Neural progenitor cell (in vitro differentiated cells): ENCODE results near the gene ARHGEF2. TPM values are rescaled to one million over a fixed set of nuclear protein-coding genes. Genes with fewer than 3 reads are reported as not detected.
"Not testable (repeated sequence)": the region's sequence is repeated elsewhere in the genome, so short reads cannot be mapped to it uniquely, and the experiment has no call there.

Experiments used
- DNase-seq: peaks from one replicate; pipeline ENCODE4 v3.0.0-alpha.2; 2016; ENCODE audit warnings: low spot score
- H2AFZ ChIP-seq: fragments of 200-600 bp; sonication (generic); replicated peaks from 2 replicates; pipeline ENCODE4 v1.6.1; 2016; ENCODE audit warnings: antibody characterized with exemption
- H3F3A ChIP-seq: fragments of 200-600 bp; sonication (generic); 2 replicates; pipeline ENCODE4 v1.6.1; 2016; ENCODE audit warnings: antibody characterized with exemption, low read depth
- H3K27ac ChIP-seq: fragments of 200-600 bp; sonication (generic); 2 replicates; pipeline ENCODE4 v1.5.1; 2016; ENCODE audit warnings: mild to moderate bottlenecking
- H3K27me3 ChIP-seq: fragments of 200-600 bp; sonication (generic); 2 replicates; pipeline ENCODE4 v1.6.1; 2016; ENCODE audit warnings: mild to moderate bottlenecking, moderate library complexity
- H3K36me3 ChIP-seq: fragments of 200-600 bp; sonication (generic); 2 replicates; pipeline ENCODE4 v1.5.1; 2016
- H3K4me1 ChIP-seq: fragments of 200-600 bp; sonication (generic); 2 replicates; pipeline ENCODE4 v1.6.1; 2016; ENCODE audit warnings: mixed run types
- H3K4me2 ChIP-seq: fragments of 200-600 bp; sonication (generic); 2 replicates; pipeline ENCODE4 v1.6.1; 2016
- H3K4me3 ChIP-seq: fragments of 200-600 bp; sonication (generic); 2 replicates; pipeline ENCODE4 v1.5.1; 2016
- H3K79me2 ChIP-seq: fragments of 200-600 bp; sonication (generic); 2 replicates; pipeline ENCODE4 v1.6.1; 2016; ENCODE audit warnings: low read depth
- H3K9ac ChIP-seq: fragments of 200-600 bp; sonication (generic); 2 replicates; pipeline ENCODE4 v1.6.1; 2016
- H3K9me3 ChIP-seq: fragments of 200-600 bp; sonication (generic); 2 replicates; pipeline ENCODE4 v1.5.1; 2016; ENCODE audit warnings: low read depth
- H4K20me1 ChIP-seq: fragments of 200-600 bp; sonication (generic); 2 replicates; pipeline ENCODE4 v1.6.1; 2016; ENCODE audit warnings: low read depth
- H3K27ac Mint-ChIP-seq: 3 replicates; pipeline ENCODE4 v1.8.0; 2021; ENCODE audit warnings: mixed read lengths
- H3K27me3 Mint-ChIP-seq: 2 replicates; pipeline ENCODE4 v1.8.0; 2022; ENCODE audit warnings: low read depth, mild to moderate bottlenecking, inconsistent platforms, moderate library complexity, mixed read lengths; ENCODE audit not compliant: insufficient read depth
- H3K36me3 Mint-ChIP-seq: 3 replicates; pipeline ENCODE4 v1.8.0; 2021; ENCODE audit warnings: mixed read lengths
- H3K4me1 Mint-ChIP-seq: 3 replicates; pipeline ENCODE4 v1.8.0; 2021; ENCODE audit warnings: mixed read lengths
- H3K4me3 Mint-ChIP-seq: 3 replicates; pipeline ENCODE4 v1.8.0; 2021; ENCODE audit warnings: mild to moderate bottlenecking, moderate library complexity, mixed read lengths
- H3K9me3 Mint-ChIP-seq: 3 replicates; pipeline ENCODE4 v1.8.0; 2020; ENCODE audit warnings: mixed read lengths
- CTCF ChIP-seq: fragments of 200-600 bp; sonication (generic); IDR thresholded peaks from 2 replicates; pipeline ENCODE4 v1.5.1; 2017; ENCODE audit warnings: antibody characterized with exemption, mild to moderate bottlenecking
- EZH2 ChIP-seq: fragments of 200-600 bp; sonication (generic); IDR thresholded peaks from 2 replicates; pipeline ENCODE4 v1.6.1; 2017; ENCODE audit warnings: antibody characterized with exemption, mild to moderate bottlenecking, moderate library complexity
- EZH2phosphoT487 ChIP-seq: fragments of 200-600 bp; sonication (generic); IDR thresholded peaks from 2 replicates; pipeline ENCODE4 v1.6.1; 2017; ENCODE audit warnings: antibody characterized with exemption
- total RNA-seq: library from RNA; depleted of rRNA; stranded (reverse); fragments of >200 nt; gene quantifications from 2 replicates; pipeline ENCODE4 v1.2.3, GENCODE V29; 2015; ENCODE audit warnings: low replicate concordance

ARHGEF2 gene
- total RNA-seq, 1 donor from 2014 or later = 79.7 TPM

GRCh38 chr1:155931332-155932038 lies 46.9 kb downstream of the ARHGEF2 start:
- H3K27ac ChIP-seq = no peak overlapping the region
- H3K36me3 ChIP-seq = peaks cover 28% of the 10 kb centered on the region
- peaks cover 26% of the 10 kb centered on the region for H3F3A ChIP-seq
- Mint-ChIP-seq H3K9me3 (no peaks in the 10 kb centered on the region), H3K4me3 (peak overlapping the region; percentile 64), H3K27me3 (peaks cover 2% of the 10 kb centered on the region), H3K36me3 (peaks cover 27% of the 10 kb centered on the region), H3K27ac (no peak overlapping the region), H3K4me1 (peaks cover 12% of the 10 kb centered on the region)
- H2AFZ ChIP-seq = no peak overlapping the region
- H3K79me2 ChIP-seq = peaks cover 66% of the 10 kb centered on the region
- peak overlapping the region; percentile 93 for H3K4me3 ChIP-seq
- H4K20me1 ChIP-seq = peaks cover 48% of the 10 kb centered on the region
- peak overlapping the region; percentile 92 for H3K4me2 ChIP-seq
- H3K4me1 ChIP-seq = peaks cover 23% of the 10 kb centered on the region
- peak overlapping the region; percentile 29 for H3K9ac ChIP-seq
- DNase-seq = no peak
- TF ChIP-seq CTCF (no peak), EZH2 (no peak), EZH2phosphoT487 (no peak)
- H3K9me3 ChIP-seq = no peaks in the 10 kb centered on the region
- no peaks in the 10 kb centered on the region for H3K27me3 ChIP-seq

- H2AFZ ChIP-seq, H3K27ac ChIP-seq, H3K4me3 ChIP-seq, H3K9me3 Mint-ChIP-seq, H3K27me3 ChIP-seq, H3K9me3 ChIP-seq, H3K27me3 Mint-ChIP-seq, H3K4me3 Mint-ChIP-seq, DNase-seq, H3K27ac Mint-ChIP-seq: not testable (repeated sequence)
- peaks cover 12% of the 10 kb centered on the region for H3K4me1 Mint-ChIP-seq
- H3F3A ChIP-seq = peaks cover 23% of the 10 kb centered on the region
- H3K79me2 ChIP-seq = peaks cover 71% of the 10 kb centered on the region
- peaks cover 48% of the 10 kb centered on the region for H4K20me1 ChIP-seq
- peak overlapping the region; percentile 92 for H3K4me2 ChIP-seq
- H3K36me3 Mint-ChIP-seq = peaks cover 31% of the 10 kb centered on the region
- H3K9ac ChIP-seq = peak overlapping the region; percentile 20
- H3K36me3 ChIP-seq = peaks cover 32% of the 10 kb centered on the region
- peaks cover 23% of the 10 kb centered on the region for H3K4me1 ChIP-seq
These were observed 47.6 kb downstream of the ARHGEF2 start for GRCh38 chr1:155930725-155931124.

GRCh38 chr1:155929057-155929456 lies 49.3 kb downstream of the ARHGEF2 start:
- Mint-ChIP-seq H3K4me1 (peaks cover 12% of the 10 kb centered on the region), H3K4me3 (no peak overlapping the region), H3K27me3 (no peaks in the 10 kb centered on the region), H3K27ac (no peak overlapping the region), H3K9me3 (no peaks in the 10 kb centered on the region), H3K36me3 (peaks cover 35% of the 10 kb centered on the region)
- H3K9ac ChIP-seq = no peak overlapping the region
- no peak overlapping the region for H3K4me2 ChIP-seq
- TF ChIP-seq EZH2 = no peak
- no peak for TF ChIP-seq EZH2phosphoT487
- TF ChIP-seq CTCF = no peak
- H4K20me1 ChIP-seq = peaks cover 48% of the 10 kb centered on the region
- no peak overlapping the region for H2AFZ ChIP-seq
- H3K27me3 ChIP-seq = no peaks in the 10 kb centered on the region
- peaks cover 23% of the 10 kb centered on the region for H3K4me1 ChIP-seq
- H3K36me3 ChIP-seq = peaks cover 38% of the 10 kb centered on the region
- H3K79me2 ChIP-seq = peaks cover 75% of the 10 kb centered on the region
- no peak for DNase-seq
- H3K4me3 ChIP-seq = no peak overlapping the region
- no peak overlapping the region for H3K27ac ChIP-seq
- H3K9me3 ChIP-seq = no peaks in the 10 kb centered on the region
- peaks cover 17% of the 10 kb centered on the region for H3F3A ChIP-seq

- H3K4me2 ChIP-seq = no peak overlapping the region
- Mint-ChIP-seq H3K4me3 (no peak overlapping the region), H3K27ac (no peak overlapping the region), H3K4me1 (no peaks in the 10 kb centered on the region), H3K27me3 (no peaks in the 10 kb centered on the region), H3K9me3 (no peaks in the 10 kb centered on the region), H3K36me3 (peaks cover 49% of the 10 kb centered on the region)
- peaks cover 45% of the 10 kb centered on the region for H3K36me3 ChIP-seq
- H3K9ac ChIP-seq = no peak overlapping the region
- peaks cover 17% of the 10 kb centered on the region for H4K20me1 ChIP-seq
- DNase-seq = no peak
- no peak overlapping the region for H2AFZ ChIP-seq
- no peak overlapping the region for H3K27ac ChIP-seq
- no peaks in the 10 kb centered on the region for H3K27me3 ChIP-seq
- no peak overlapping the region for H3K4me3 ChIP-seq
- no peaks in the 10 kb centered on the region for H3K9me3 ChIP-seq
- H3K4me1 ChIP-seq = no peaks in the 10 kb centered on the region
- TF ChIP-seq CTCF = no peak
- no peak for TF ChIP-seq EZH2
- TF ChIP-seq EZH2phosphoT487 = no peak
- H3K79me2 ChIP-seq = peaks cover 59% of the 10 kb centered on the region
- peaks cover 16% of the 10 kb centered on the region for H3F3A ChIP-seq
These were observed 52.8 kb downstream of the ARHGEF2 start for GRCh38 chr1:155925506-155925905.
